CD4-positive, alpha-beta T cell (primary cell): ENCODE measurements around the gene GALNT14. TPM values are rescaled to one million over a fixed set of nuclear protein-coding genes. Genes with fewer than 3 reads are reported as not detected.

Source experiments
- ATAC-seq: fragments of 200-7000 bp; cut with Tn5 transposase; one replicate; pipeline ENCODE4 v1.10.0; 2022; ENCODE audit warnings: mild to moderate bottlenecking; ENCODE audit not compliant: poor library complexity
- CTCF ChIA-PET: fragments of 350-600 bp; sonication (Branson Sonifier 250); formaldehyde crosslinking; loops from one replicate; lab custom pipeline; 2021; ENCODE audit warnings: antibody characterized with exemption, inconsistent platforms; lab: Charles Lee
- POLR2A ChIA-PET: fragments of 350-600 bp; sonication (Branson Sonifier 250); formaldehyde crosslinking; loops from one replicate; lab custom pipeline; 2021; ENCODE audit warnings: antibody characterized with exemption, inconsistent platforms; lab: Charles Lee
- DNase-seq, 14 experiments: peaks; one replicate each; pipeline ENCODE4 v3.0.0-alpha.2; 2013 to 2020; ENCODE audit warnings: mixed read lengths in 2 of 14
- H3K27ac ChIP-seq, 2 donors: one replicate each; pipeline versions ENCODE4 v1.5.1 to v1.7.0; 2013; ENCODE audit warnings: low read length in 2 of 2, low read depth in 1 of 2, mild to moderate bottlenecking in 1 of 2
- H3K27me3 ChIP-seq, 2 experiments: 1 replicate in 1 of 2; 2 replicates in 1 of 2; pipeline versions ENCODE4 v1.6.1 to v1.7.0; 2013; ENCODE audit warnings: low read length in 2 of 2, control low read depth in 1 of 2, mild to moderate bottlenecking in 1 of 2, moderate library complexity in 1 of 2; ENCODE audit not compliant: insufficient read depth in 2 of 2, control insufficient read depth in 1 of 2
- H3K36me3 ChIP-seq: one replicate; pipeline ENCODE4 v1.6.1; 2013; ENCODE audit warnings: low read length, control low read depth; ENCODE audit not compliant: insufficient read depth
- H3K4me1 ChIP-seq: one replicate; pipeline ENCODE4 v1.6.1; 2013; ENCODE audit warnings: low read length, control low read depth; ENCODE audit not compliant: insufficient read depth
- H3K4me3 ChIP-seq: one replicate; pipeline ENCODE4 v1.5.1; 2013; ENCODE audit warnings: mild to moderate bottlenecking, low read length, moderate library complexity
- H3K9me3 ChIP-seq, 2 experiments: 1 replicate in 1 of 2; 2 replicates in 1 of 2; pipeline versions ENCODE4 v1.6.1 to v1.7.0; 2013; ENCODE audit warnings: low read length in 2 of 2, mild to moderate bottlenecking in 2 of 2, control low read depth in 1 of 2, moderate library complexity in 1 of 2; ENCODE audit not compliant: control insufficient read depth in 1 of 2, insufficient read depth in 1 of 2
- H3K27ac Mint-ChIP-seq: one replicate; pipeline ENCODE4 v1.8.0; 2020; ENCODE audit warnings: mixed read lengths
- H3K27me3 Mint-ChIP-seq: one replicate; pipeline ENCODE4 v1.8.0; 2021; ENCODE audit warnings: mixed read lengths
- H3K36me3 Mint-ChIP-seq: one replicate; pipeline ENCODE4 v1.8.0; 2021; ENCODE audit warnings: low read depth, mixed read lengths
- H3K4me1 Mint-ChIP-seq: one replicate; pipeline ENCODE4 v1.8.0; 2021; ENCODE audit warnings: low read depth, mixed read lengths
- H3K4me3 Mint-ChIP-seq: one replicate; pipeline ENCODE4 v1.8.0; 2020; ENCODE audit warnings: mild to moderate bottlenecking, mixed read lengths
- H3K9me3 Mint-ChIP-seq: one replicate; pipeline ENCODE4 v1.8.0; 2020; ENCODE audit warnings: mixed read lengths
- CTCF ChIP-seq: fragments of 200-600 bp; IDR thresholded peaks from one replicate; pipeline ENCODE4 v1.8.0; 2022; ENCODE audit warnings: antibody characterized with exemption, mild to moderate bottlenecking
- intact Hi-C, 2 experiments: fragments of 100-400 bp; cut with DNase I in 1 of 2; cut with micrococcal nuclease in 1 of 2; formaldehyde crosslinking; loops; one replicate each; pipeline versions ENCODE4 v1.15.1 to v1.9.0; 2023 to 2025; cut with DNase I, micrococcal nuclease
- total RNA-seq, 174 experiments: library from RNA in 2 of 174; stranded (reverse) in 2 of 174; gene quantifications; one replicate each; pipeline ENCODE4 v1.2.3 and lab custom pipeline; 2021 to 2026

GALNT14 gene
- total RNA-seq, 2 experiments from 2014 or later = not detected

GRCh38 chr2:31112544-31112943 lies 25.7 kb downstream of the GALNT14 start:
- H3K4me3 ChIP-seq = no peak overlapping the region
- no peaks in the 10 kb centered on the region for H3K9me3 ChIP-seq
- ChIA-PET CTCF (no interaction called here), POLR2A (no interaction called here)
- Mint-ChIP-seq H3K4me1 (no peaks in the 10 kb centered on the region), H3K27me3 (peaks cover 32% of the 10 kb centered on the region), H3K36me3 (no peaks in the 10 kb centered on the region), H3K27ac (no peak overlapping the region), H3K9me3 (no peaks in the 10 kb centered on the region), H3K4me3 (no peak overlapping the region)
- intact Hi-C loops = no loop called here
- no peaks in the 10 kb centered on the region for H3K4me1 ChIP-seq
- H3K27me3 ChIP-seq = peaks cover 0 to 5% of the 10 kb centered on the region in 2 experiments
- no peaks in the 10 kb centered on the region for H3K36me3 ChIP-seq
- no peak overlapping the region for H3K27ac ChIP-seq
- TF ChIP-seq CTCF = no peak
- DNase-seq (no peak), ATAC-seq (no peak)

- no peaks in the 10 kb centered on the region for H3K36me3 Mint-ChIP-seq
- H3K4me3 Mint-ChIP-seq = no peak overlapping the region
- Histone ChIP-seq H3K36me3 (no peaks in the 10 kb centered on the region), H3K27ac (no peak overlapping the region), H3K9me3 (no peaks in the 10 kb centered on the region), H3K4me3 (no peak overlapping the region), H3K4me1 (no peaks in the 10 kb centered on the region), H3K27me3 (peaks cover 0 to 5% of the 10 kb centered on the region in 2 experiments)
- DNase-seq = no peak
- no peak overlapping the region for H3K27ac Mint-ChIP-seq
- ChIA-PET CTCF (no interaction called here), POLR2A (no interaction called here)
- H3K9me3 Mint-ChIP-seq = no peaks in the 10 kb centered on the region
- no peak for ATAC-seq
- peaks cover 42% of the 10 kb centered on the region for H3K27me3 Mint-ChIP-seq
- intact Hi-C loops = no loop called here
- no peaks in the 10 kb centered on the region for H3K4me1 Mint-ChIP-seq
- no peak for TF ChIP-seq CTCF
Measured at GRCh38 chr2:31110998-31111397, 27.2 kb downstream of the GALNT14 start.

- ChIA-PET POLR2A (no interaction called here), CTCF (no interaction called here)
- H3K27ac ChIP-seq = no peak overlapping the region
- Mint-ChIP-seq H3K4me3 (no peak overlapping the region), H3K4me1 (no peaks in the 10 kb centered on the region), H3K36me3 (no peaks in the 10 kb centered on the region), H3K27ac (no peak overlapping the region), H3K27me3 (peaks cover 45% of the 10 kb centered on the region), H3K9me3 (no peaks in the 10 kb centered on the region)
- H3K36me3 ChIP-seq = no peaks in the 10 kb centered on the region
- H3K9me3 ChIP-seq = no peaks in the 10 kb centered on the region
- DNase-seq (no peak), ATAC-seq (no peak)
- no peaks in the 10 kb centered on the region for H3K4me1 ChIP-seq
- no peak overlapping the region for H3K4me3 ChIP-seq
- H3K27me3 ChIP-seq = no peaks in the 10 kb centered on the region
- no peak for TF ChIP-seq CTCF
- intact Hi-C loops = no loop called here
Measured at GRCh38 chr2:31110431-31110830, 27.8 kb downstream of the GALNT14 start.
